Hypothalamus (tissue), 51 donors: Measurements from ENCODE around the gene CDKL2.
"Not testable (repeated sequence)": the region's sequence is repeated elsewhere in the genome, so short reads cannot be mapped to it uniquely, and the experiment has no call there.

Source experiments
- DNase-seq, 51 donors: peaks; one replicate each; lab custom pipeline; 2025; lab: John Stamatoyannopoulos, UW

Gene CDKL2

DNA sequence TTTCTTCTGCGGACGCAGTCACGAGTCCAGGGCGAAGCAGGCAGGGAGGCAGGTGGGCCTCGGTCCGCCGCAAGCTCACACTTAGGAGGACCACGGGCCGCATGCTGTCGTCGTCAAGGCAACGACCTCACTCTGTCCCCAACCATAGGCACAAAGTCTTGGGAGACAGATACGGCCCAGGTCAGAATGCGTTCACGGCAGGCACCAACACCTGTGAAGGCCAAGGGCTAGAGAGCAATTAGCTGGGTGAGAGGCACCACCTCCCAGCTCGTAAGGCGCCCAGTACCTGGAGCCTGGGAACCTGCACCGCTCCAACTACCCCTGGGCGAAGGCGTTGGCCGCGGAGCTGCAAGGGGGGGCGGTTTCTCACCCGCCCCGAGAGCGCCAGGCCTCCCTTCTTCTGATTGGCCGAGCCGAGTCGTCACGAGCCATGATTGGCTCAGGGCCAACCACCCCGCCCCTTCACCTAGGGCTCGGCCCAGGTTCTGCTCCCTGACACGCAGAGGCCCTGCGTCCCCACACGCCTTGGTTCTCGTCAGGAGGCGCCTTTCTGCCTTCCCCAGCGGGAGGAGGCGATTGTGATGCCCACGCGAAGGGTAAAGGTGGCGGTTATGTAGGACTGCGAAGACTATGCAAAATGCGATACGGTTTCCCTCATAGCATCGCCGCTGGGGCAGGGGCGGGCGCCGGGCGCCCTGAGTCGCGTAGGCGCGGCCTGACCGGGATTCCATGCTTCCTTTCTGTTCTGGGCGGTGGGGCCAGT lies at the start of gene CDKL2:
CDKL2 (minus strand) TSS at position 355 of the 763 bp plus-strand sequence. CDS start 4,540 bp downstream, outside the sequence.
- peak; percentile 13 to 88 (median 68) for DNase-seq

- DNase-seq: no peak
These were observed 48.6 kb upstream of the CDKL2 start for GRCh38 chr4:75678965-75679364.

GRCh38 chr4:75678473-75678872 lies 48.1 kb upstream of the CDKL2 start:
- DNase-seq: no peak

GRCh38 chr4:75675004-75675531 lies 44.7 kb upstream of the CDKL2 start:
- DNase-seq: no peak

DNA sequence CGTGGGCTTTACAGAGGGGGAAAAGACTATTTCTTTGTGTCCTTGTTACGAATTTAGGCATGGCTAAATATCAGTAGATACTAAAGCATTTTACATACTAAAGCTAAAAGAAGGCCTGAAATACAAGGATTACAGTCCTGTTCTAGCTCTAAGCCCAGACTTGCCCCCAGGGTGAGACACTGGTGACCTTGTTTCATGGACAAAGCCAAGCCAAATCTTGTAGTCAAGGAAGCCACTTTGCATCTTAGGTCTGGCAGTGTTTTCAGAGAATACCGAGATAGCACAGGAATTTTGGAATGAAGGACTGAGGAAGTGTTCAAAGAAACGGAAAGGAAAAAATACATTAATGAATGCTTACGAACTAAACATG lies 43.6 kb upstream of the CDKL2 start:
- no peak for DNase-seq

- peak; percentile 79 to 99 (median 96) for DNase-seq
These were observed 43.0 kb upstream of the CDKL2 start, which contains the start of gene G3BP2 for GRCh38 chr4:75673027-75673958. TSS of gene G3BP2 (minus strand) at chr4:75673411. CDS start at chr4:75662025, 11,386 bp downstream.

GRCh38 chr4:75672461-75673026 lies 42.2 kb upstream of the CDKL2 start:
- peak in 48 of 51 donors; percentile 9 to 86 (median 42) for DNase-seq

DNA sequence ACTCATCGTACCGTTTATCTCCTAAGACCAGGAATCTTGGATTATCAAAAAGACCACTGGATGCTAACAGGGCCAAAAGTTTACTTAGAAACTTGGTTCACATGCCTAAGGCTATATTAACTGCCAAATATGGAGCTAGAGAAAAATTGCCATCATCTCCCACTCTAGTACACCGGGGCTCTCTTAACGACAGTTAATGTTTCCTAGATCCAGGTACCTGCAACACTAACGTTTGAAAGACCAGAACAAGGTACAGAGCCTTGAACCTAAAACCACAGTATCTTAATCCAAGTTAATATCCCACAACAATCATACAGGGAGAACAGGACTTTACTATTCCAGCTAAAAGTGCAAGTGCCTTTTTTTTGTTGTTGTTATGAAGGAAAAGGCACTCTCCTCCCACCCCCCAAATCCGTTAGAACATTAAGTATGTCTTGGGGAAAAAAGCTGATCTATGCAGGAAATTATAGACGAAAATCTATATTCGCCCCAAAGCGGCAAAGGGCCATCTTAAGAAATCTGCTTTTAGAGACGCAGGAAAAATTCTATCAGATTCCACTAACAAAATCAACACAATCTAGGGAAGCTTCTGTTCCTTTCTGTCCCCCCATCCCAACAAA lies 41.6 kb upstream of the CDKL2 start:
- DNase-seq: no peak

DNA sequence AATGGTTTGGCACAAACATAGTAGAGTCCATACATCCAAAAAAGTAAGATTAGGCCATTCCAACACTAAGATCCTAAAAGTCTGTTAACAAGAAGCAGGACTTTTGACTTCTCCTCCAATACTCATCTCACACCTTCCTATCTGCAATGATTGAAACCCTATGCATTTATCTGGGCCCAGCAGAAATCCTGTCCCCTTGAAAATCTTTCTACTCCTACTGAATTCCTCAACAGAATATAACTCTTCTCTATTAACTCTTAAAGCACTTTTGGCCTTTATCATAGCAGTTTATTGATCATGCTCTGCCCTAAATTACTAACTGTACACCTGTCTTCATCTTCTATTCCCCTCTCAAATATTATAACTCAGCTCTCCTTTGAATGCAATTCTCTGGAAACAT lies 38.3 kb upstream of the CDKL2 start:
- no peak for DNase-seq

DNA sequence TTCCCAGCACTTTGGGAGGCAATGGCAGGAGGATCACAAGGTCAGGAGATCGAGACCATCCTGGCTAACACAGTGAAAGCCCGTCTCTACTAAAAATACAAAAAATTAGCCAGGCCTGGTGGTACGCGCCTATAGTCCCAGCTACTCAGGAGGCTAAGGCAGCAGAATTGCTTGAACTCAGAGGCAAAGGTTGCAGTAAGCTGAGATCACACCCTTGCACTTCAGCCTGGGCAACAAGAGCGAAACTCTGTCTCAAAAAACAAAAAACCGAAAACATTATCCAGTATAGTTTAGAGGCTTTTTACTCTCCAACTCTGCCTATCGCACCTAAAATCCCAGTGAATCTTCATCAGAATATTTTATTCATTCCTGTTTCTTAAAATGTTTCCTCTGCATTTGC lies 37.3 kb upstream of the CDKL2 start:
- DNase-seq: not testable (repeated sequence)

DNA sequence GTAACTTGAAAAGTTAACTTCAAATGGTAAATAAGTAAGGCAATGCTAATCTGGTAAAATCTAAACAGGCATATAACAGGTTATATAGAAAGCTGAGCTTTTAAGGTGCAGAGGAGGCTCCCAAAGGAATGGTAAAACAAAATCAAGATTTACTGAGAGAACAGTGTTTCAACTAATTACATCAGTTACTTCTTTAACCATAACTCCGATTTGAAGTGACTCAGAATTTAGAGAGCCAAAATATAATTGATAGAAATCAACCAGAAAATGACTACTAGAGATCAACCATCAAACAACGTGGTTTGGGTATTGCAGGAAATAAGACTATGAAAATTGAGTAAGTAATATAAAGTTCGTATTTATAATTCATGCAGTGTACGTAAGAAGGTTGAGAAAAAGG lies 36.0 kb upstream of the CDKL2 start:
- no peak for DNase-seq

GRCh38 chr4:75664604-75665003 lies 34.3 kb upstream of the CDKL2 start:
- DNase-seq: not testable (repeated sequence)

DNA sequence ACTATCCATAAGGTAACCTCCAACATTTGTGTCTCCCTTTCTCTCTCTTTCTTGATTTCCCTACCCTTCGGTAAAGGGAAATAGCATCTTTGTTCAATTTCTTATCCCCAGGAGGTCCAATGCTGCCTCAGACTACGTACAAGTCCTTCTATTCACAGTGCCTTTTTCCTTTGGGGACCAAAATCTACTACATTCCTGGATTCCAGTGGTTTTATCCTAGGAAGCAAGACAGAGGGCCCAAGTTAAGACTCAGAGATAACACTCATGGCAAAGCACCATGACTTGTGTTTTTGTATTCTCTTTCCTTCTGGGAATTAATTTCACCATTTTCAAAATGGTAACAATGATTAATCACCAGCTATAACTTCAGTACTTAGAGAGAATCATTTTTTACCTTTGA lies 32.3 kb upstream of the CDKL2 start:
- DNase-seq: no peak

DNA sequence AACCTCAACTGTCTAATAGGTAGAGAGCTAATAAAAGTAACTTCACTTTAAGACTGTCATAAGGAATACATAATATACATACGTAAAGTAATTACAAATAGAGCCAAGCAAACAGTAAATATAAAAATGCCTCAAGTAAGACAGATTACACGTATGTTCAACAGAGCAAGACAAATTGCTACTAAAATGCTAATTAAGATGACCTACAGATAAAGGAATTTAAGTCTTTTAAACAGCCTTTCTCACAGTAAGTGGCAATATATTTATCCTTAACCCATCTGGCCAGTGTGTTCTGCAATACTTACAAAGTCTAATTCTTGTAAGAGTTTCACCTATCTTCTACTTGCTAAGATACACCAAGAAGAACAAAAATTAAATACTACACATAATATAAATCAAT lies 30.2 kb upstream of the CDKL2 start:
- DNase-seq: no peak

DNA sequence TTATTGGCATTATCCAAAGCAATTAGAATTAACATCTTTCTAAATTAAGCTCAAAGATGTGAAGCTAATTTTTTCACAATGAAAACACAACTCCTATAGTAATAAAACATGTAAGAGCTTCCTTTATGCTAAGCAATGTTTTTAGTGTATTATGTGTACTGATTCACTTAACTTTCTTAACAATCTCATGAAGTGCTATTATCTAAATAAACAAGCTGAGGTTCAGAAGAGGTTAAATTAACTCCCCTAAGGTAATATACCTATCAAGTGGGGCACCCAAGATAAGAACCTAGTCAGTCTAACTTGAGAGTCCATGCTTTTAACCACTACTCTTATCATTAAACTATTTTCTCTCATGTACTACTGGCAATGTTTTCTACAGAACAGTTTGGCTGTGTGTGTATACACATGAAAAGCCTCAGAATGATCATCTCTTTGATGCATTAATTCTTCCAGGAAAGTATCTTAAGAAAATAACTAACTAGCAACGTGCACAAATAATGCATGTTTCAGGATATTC lies 29.2 kb upstream of the CDKL2 start:
- DNase-seq: no peak

DNA sequence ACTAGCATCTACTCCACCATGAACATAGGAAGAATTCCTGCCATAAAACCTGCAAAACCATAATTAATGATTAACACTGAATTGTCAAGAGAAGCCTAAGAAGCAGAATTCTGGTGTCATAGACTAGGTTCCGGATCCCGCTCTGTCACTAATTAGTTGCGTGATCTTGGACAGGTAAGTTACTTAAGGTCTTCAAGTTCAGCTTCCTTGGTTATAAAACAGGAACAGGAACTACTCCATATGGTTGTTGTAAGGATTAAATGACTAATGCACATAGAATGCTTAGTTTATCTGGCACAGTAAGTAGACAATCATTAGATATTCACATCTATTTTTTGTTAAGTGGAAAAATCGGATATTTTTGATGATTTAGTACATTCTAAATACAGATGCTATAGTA lies 28.5 kb upstream of the CDKL2 start:
- DNase-seq: no peak

DNA sequence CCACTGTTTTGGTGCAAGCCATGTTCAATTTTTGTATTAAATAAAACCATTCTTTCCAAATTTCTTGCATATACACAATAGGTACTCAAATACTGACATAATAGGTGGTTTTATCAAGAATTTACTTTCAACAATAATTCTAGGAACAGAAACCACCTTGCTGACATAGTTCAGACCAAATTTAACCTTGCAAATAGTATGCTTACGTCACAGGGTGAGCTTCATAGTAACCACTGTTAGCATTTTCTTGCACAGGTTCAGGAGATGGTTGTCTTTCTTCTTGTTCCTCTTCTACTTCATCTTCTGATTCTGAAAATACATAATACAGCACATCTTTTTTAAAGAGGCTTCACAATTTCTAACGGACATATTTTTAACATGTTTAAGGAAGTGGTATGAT lies 25.2 kb upstream of the CDKL2 start:
- DNase-seq: no peak

DNA sequence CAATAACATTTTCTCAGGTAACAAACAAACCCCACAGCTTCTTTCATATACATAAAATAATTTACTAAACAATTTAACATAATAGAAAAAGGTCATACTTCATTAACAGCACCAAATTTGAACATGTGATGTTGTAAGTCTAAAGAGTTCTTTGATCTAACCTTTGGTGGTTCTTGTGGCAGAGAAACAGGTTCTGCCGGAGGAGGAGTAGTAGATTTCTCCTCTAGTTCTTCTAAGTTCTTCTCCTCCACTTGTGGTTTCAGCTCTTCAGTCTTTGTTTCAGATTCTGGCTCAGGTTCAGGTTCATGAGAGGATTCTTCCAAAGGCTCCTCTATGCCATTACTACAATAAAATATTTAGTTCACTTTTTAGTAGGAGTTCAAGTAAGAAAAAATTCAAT lies 24.6 kb upstream of the CDKL2 start:
- DNase-seq: no peak

DNA sequence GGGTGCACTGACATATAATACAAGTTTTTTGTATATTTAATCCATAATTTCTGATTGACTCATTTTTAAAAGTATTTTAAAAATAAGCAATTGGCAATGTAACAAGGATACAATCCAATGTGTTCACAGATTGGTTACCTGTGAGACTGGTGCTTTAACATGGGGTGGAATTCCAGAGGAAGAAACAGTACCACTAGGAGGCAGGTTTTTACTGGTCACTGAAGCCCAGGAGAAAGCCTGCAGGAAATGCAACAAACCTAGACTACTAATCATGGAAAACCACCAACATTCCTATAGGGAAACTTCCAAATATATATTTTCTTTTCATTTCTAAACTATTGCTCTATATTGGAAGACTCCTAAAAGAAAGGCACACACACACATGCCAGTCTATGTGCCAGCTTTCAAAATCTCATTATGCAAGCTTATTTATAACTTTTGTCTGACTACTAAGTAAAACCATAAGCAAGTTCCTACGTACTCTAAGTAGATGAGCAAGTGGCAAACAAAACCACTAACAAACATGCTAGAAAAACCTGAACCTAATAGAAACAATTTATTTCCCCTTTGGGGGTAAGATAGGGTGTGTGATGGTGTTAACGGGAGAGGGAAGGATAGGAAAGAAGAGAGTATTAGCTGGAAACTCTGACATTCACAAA lies 23.6 kb upstream of the CDKL2 start:
- DNase-seq: no peak

- no peak for DNase-seq
These were observed 13.8 kb upstream of the CDKL2 start for GRCh38 chr4:75644095-75644494.
